ENCODE results near the gene GORASP2.

DNA sequence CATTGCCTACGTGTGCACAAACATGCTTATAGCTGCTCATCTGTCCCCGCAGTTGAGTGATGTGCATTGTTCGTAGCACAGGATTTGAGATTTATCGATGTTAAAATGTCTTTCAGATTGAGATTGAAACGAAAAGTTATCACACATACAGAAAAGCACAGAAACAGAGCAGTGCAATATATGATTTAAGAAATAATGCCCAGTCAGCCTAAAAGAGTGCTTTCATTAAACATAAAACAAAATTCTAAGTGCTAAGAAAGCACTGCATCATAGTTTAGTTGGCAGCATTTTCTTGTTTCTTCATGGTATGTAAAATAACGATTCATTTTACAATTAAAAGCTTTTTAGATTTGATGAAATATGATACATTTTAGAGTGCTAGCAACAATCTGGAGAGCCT, 31.9 kb upstream of the GORASP2 start:
- TF ChIP-seq, protein P1, sequence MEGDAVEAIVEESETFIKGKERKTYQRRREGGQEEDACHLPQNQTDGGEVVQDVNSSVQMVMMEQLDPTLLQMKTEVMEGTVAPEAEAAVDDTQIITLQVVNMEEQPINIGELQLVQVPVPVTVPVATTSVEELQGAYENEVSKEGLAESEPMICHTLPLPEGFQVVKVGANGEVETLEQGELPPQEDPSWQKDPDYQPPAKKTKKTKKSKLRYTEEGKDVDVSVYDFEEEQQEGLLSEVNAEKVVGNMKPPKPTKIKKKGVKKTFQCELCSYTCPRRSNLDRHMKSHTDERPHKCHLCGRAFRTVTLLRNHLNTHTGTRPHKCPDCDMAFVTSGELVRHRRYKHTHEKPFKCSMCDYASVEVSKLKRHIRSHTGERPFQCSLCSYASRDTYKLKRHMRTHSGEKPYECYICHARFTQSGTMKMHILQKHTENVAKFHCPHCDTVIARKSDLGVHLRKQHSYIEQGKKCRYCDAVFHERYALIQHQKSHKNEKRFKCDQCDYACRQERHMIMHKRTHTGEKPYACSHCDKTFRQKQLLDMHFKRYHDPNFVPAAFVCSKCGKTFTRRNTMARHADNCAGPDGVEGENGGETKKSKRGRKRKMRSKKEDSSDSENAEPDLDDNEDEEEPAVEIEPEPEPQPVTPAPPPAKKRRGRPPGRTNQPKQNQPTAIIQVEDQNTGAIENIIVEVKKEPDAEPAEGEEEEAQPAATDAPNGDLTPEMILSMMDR (conservative IDR thresholded peaks at IDR 0.05 in 1 of 2, IDR thresholded peaks at IDR 0.05 in 1 of 2; ENCODE audit: low read depth in 1 of 2, low read length in 2 of 2), result no peak
- TF ChIP-seq EZH2 (IDR thresholded peaks at IDR 0.05; ENCODE audit: low read length, missing control alignments), result no peak
